Activated CD8-positive, alpha-beta memory T cell treated with anti-CD3 and anti-CD28 coated beads, Interleukin-2, amount 50 U/mL, for 1 hour (primary cell): ENCODE results near the gene SLC34A1.
A peak's percentile ranks its signal among the peaks of the same experiment; 100 is the strongest.

Experiments
- DNase-seq: peaks from one replicate; pipeline ENCODE4 v3.0.0-alpha.2; 2020; ENCODE audit errors: extremely low read depth

SLC34A1 gene

GRCh38 chr5:177388521-177389052, 4.4 kb downstream of the SLC34A1 start:
- no peak for DNase-seq

GRCh38 chr5:177389241-177390169, 5.3 kb downstream of the SLC34A1 start:
- no peak for DNase-seq

- DNase-seq = peak; percentile 67
These were observed 6.4 kb downstream of the SLC34A1 start for GRCh38 chr5:177390363-177391300.

GRCh38 chr5:177392765-177393164, 8.5 kb downstream of the SLC34A1 start:
- no peak for DNase-seq

- DNase-seq = no peak
These were observed 9.1 kb downstream of the SLC34A1 start for GRCh38 chr5:177393206-177393765.

GRCh38 chr5:177393990-177394389, 9.8 kb downstream of the SLC34A1 start:
- no peak for DNase-seq

- no peak for DNase-seq
These were observed 11.8 kb downstream of the SLC34A1 start for GRCh38 chr5:177396078-177396477.

GRCh38 chr5:177396807-177397206, 12.6 kb downstream of the SLC34A1 start:
- DNase-seq = no peak

GRCh38 chr5:177397875-177398390, 13.7 kb downstream of the SLC34A1 start:
- no peak for DNase-seq

GRCh38 chr5:177399997-177400868, 16.0 kb downstream of the SLC34A1 start, which contains the start of gene PFN3:
Gene PFN3 (minus strand): TSS chr5:177400661. CDS start chr5:177400576, 85 bp downstream.
- DNase-seq = no peak

- no peak for DNase-seq
These were observed 18.2 kb downstream of the SLC34A1 start for GRCh38 chr5:177402271-177403043.

GRCh38 chr5:177403102-177403791, 19.0 kb downstream of the SLC34A1 start:
- DNase-seq = no peak

GRCh38 chr5:177403792-177404640, 19.8 kb downstream of the SLC34A1 start:
- peak; percentile 70 for DNase-seq

GRCh38 chr5:177404641-177405179, 20.5 kb downstream of the SLC34A1 start:
- DNase-seq = no peak

- no peak for DNase-seq
These were observed 21.1 kb downstream of the SLC34A1 start for GRCh38 chr5:177405312-177405711.

- DNase-seq = no peak
These were observed 21.6 kb downstream of the SLC34A1 start for GRCh38 chr5:177405805-177406204.

GRCh38 chr5:177409043-177409801, 25.0 kb downstream of the SLC34A1 start, which contains the start of gene F12:
Gene F12 (minus strand): TSS chr5:177409564. CDS start chr5:177409527, 37 bp downstream.
- no peak for DNase-seq
